ENCODE measurements around the gene FGFR4. TPM values are rescaled to one million over a fixed set of nuclear protein-coding genes. Genes with fewer than 3 reads are reported as not detected.

FGFR4 gene
- total RNA-seq, 1 experiment from 2014 or later = 15.2 TPM

DNA sequence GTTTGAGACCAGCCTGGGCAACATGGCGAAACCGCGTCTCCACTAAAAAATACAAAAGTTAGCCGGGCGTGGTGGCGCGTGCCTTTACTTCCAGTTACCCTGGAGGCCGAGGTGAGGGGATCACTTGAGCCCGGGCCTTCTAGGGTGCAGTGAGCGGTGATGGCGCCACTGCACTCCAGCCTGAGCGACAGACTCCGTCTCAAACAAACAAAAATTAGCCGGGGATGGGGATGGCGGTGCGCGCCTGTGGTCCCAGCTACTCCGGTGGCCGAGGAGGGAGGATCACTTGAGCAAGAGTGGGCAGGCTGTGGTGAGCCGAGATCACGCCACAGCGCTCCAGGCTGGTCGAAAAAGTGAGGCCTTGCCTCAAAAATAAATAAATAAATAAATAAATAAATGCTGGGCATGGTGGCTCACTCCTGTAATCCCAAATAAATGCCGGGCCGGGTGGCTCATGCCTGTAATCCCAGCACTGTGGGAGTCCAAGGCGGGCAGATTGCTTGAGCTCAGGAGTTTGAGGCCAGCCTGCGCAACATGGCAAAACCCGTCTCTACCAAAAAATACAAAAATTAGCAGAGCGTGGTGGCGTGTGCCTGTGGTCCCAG lies 30.8 kb downstream of the FGFR4 start:
- in situ Hi-C loops (cut with HindIII; ENCODE audit: low pct_unique_long_range_greater_than_20kb, low sequenced_read_pairs) = no loop called here

DNA sequence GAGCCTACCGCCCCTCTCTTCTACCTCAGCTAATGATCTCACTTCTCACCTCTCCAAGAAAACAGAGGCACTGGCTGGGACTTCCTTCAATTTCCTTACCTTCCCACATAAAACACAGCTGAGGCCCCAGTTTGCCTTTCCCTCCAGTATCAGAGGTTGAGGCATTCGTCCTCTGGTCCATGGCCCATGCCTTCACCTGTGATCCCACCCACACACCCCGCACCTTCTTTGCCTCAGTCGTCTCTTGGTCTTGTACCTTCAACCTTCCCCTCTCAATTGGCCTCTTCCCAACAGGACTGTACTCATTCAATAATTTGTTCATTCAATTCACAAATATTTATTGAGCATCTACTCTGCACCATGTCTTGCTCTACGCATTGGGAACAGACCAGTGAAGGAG lies 35.9 kb downstream of the FGFR4 start:
- no peak for DNase-seq (ENCODE audit: low read depth, low spot score)
- in situ Hi-C loops (cut with HindIII; ENCODE audit: low pct_unique_long_range_greater_than_20kb, low sequenced_read_pairs) = no loop called here

More for the DNA sequence above, 30.8 kb downstream of the FGFR4 start:
- DNase-seq (ENCODE audit: low read depth, low spot score) = no peak

DNA sequence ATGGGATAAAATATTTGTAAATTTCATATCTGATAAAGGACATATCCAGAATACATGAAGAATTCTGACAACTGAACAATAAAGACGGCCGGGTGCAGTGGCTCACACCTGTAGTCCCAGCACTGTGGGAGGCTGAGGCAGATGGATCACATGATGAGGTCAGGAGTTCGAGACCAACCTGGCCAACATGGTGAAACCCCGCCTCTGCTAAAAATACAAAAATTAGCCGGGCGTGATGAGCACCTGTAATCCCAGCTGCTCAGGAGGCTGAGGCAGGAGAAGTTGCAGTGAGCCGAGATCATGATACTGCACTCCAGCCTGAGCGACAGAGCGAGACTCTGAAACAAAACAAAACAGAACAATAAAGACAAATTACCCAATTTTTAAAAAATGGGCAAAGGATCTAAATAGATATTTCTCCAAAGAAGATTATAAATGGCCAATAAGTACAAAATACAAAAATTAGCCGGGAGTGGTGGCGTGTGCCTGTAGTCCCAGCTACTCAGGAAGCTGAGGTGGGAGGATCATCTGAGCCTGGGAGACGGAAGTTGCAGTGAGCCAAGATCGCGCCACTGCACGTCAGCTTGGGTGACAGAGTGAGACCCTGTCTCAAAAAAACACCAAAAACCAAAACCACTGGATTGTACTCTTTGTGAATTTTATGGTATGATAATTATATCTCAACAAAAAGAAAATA lies 37.2 kb downstream of the FGFR4 start:
- no peak for DNase-seq (ENCODE audit: low read depth, low spot score)
- in situ Hi-C loops (cut with HindIII; ENCODE audit: low pct_unique_long_range_greater_than_20kb, low sequenced_read_pairs) = no loop called here

DNA sequence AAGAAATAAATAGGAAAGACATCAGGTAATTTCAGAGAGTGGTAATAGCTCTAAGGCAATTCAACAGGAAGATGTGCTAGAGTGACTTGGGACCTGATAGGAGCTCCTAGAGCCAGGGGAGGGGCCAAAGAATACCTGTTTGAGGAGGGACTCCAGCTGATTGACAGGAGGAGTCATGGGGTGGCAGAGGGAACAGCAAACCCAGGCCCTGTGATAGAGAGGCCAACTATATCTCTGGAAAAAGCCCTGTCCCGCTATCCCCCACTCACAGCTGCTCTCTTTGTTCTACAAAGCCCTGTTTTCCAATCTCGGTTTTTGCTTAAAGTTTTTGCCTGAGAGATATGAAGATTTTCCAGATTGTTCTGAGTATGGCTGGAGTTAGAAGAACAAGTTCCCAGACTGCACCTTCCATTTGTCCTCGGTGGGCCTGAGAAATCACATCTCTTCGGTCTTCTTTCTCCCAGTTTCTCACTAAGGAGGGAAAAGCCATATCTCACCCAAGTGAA lies 37.8 kb downstream of the FGFR4 start:
- in situ Hi-C loops (cut with HindIII; ENCODE audit: low pct_unique_long_range_greater_than_20kb, low sequenced_read_pairs) = no loop called here

DNA sequence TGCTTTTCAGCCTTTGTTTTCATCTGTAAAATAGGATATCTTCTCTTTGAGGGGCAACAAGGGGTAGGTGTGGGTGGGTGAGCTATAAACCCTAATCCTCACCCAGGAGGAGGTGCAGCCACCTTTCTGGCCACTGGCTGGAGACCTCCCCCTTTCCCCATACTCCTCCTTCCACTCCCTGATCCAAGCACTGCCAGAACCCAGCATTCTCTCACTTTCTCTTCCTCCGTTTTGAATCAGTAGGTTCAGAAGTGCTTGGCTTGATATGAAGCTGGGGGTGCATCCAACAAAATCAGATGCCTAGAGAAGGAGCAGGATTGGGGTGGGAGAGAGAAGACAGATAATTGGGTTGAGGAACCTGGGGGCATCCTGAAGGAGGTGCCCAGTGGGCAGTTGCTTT lies 40.1 kb downstream of the FGFR4 start:
- DNase-seq (ENCODE audit: low read depth, low spot score) = no peak
- in situ Hi-C loops (cut with HindIII; ENCODE audit: low pct_unique_long_range_greater_than_20kb, low sequenced_read_pairs) = no loop called here

More for the DNA sequence above, 37.8 kb downstream of the FGFR4 start:
- no peak for DNase-seq (ENCODE audit: low read depth, low spot score)

DNA sequence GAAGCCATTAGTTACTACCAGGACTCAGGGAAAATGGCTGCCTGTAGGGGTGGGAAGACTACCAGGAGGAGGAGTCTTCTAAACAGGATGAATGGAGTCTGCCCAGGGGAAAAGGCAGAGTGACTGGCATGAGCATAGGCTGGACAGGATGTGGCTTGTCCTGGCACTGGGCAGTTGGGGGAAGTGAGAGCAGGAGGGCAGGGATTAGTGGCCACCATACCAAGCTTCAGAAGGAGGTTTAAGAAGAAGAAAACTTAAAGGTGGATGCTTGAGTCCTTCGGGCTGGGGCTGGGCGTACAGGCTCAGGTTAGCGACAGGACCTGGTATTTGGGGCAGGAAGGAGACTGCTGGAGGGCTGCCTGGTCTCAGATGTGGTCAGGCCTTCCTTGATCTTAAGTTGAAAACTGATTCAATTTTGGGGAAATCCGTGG lies 41.9 kb downstream of the FGFR4 start:
- peak; percentile 43 for DNase-seq (ENCODE audit: low read depth, low spot score)
- in situ Hi-C loops (cut with HindIII; ENCODE audit: low pct_unique_long_range_greater_than_20kb, low sequenced_read_pairs) = no loop called here

DNA sequence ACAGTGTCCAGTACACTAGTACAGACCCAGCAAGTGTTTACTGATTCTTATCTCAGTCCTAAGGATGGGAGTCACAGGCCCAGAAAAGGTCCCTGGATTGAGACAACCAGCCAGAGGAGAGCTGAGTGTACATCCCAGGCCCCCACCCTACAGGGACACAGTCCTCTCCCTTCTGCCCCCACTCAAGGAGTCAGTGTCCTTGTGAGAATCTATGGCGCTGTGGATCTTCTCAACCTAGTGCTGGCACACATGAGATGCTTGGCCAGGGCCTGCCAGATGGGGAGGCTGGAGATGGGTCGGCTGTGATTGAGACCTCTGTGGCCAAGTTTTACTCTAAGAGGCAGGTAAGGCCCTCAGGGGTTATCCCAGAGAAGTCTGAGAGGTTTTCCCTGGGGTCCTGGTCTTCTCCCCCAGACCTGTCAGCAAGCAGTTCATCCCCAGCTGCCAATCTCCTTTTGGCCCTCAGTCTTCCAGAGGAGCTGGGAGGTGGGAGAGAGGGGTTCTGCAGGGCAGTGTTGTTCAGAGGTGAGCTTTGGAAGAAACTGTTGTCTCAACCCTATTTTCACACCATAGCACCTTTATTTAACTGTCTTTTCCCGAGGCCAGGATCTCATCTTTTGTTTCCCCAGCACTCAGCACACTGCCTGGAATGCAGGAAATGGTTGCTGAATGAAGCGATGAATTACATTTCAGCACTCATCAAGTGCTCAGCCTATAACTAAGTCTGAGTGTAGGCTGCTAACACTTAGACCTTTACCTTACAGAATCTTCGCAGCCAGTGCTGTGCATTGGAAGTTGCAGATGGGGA lies 43.7 kb downstream of the FGFR4 start:
- in situ Hi-C loops (cut with HindIII; ENCODE audit: low pct_unique_long_range_greater_than_20kb, low sequenced_read_pairs) = no loop called here
- no peak for DNase-seq (ENCODE audit: low read depth, low spot score)

DNA sequence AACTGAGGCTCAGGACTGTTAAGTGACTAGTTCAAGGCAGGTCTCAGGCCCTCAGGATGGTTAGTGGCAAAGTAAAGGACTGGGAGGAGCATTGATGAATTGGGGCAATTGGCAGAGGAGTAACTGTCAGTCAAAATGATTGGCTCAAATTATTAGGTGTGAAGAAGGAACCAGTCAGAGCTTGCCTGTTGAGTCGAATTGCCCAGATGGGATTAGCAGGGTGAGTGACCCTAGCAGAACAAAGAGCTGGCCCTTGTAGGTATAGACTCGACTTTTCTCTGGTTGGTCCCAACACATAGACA lies 44.3 kb downstream of the FGFR4 start:
- DNase-seq (ENCODE audit: low read depth, low spot score) = no peak
- in situ Hi-C loops (cut with HindIII; ENCODE audit: low pct_unique_long_range_greater_than_20kb, low sequenced_read_pairs) = no loop called here

DNA sequence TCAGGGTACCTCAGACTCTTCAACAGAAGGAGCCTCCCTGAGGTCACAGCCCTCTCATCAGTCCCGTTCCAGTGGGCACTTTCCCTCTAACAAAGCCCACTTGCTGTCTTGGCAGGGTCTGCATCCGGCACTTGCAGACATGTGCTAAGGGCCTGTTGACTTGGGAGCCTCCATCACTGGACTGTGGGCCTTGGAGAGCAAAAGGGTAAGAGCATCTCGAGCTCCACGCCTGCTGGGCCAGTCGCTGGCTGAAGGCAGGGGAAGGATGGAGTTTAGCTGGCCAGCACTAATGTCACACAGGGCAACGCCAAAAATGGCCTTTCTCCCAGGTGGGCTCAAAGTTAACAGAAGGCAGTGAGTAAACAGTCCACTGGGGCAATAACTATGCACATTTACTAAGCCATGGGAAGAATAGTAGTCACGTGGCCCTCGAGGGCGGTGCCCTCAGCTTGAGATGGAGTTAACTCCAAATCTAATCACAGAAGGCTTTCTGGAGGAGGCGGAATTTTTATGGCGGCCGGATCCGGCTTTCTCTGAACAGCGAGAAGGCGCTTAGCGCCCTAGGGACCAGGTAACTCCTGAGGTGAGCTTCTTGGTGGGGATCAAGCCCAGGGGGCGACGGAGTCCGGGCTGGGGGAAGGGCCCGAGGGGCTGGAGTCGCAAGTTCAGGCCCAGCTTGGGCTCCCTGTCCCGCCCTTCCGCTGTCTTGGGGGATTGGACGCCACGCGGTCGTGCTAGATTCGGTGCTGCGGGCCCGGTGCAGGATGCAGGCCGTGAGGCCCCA lies 44.8 kb downstream of the FGFR4 start:
- in situ Hi-C loops (cut with HindIII; ENCODE audit: low pct_unique_long_range_greater_than_20kb, low sequenced_read_pairs) = no loop called here
- DNase-seq (ENCODE audit: low read depth, low spot score) = no peak

DNA sequence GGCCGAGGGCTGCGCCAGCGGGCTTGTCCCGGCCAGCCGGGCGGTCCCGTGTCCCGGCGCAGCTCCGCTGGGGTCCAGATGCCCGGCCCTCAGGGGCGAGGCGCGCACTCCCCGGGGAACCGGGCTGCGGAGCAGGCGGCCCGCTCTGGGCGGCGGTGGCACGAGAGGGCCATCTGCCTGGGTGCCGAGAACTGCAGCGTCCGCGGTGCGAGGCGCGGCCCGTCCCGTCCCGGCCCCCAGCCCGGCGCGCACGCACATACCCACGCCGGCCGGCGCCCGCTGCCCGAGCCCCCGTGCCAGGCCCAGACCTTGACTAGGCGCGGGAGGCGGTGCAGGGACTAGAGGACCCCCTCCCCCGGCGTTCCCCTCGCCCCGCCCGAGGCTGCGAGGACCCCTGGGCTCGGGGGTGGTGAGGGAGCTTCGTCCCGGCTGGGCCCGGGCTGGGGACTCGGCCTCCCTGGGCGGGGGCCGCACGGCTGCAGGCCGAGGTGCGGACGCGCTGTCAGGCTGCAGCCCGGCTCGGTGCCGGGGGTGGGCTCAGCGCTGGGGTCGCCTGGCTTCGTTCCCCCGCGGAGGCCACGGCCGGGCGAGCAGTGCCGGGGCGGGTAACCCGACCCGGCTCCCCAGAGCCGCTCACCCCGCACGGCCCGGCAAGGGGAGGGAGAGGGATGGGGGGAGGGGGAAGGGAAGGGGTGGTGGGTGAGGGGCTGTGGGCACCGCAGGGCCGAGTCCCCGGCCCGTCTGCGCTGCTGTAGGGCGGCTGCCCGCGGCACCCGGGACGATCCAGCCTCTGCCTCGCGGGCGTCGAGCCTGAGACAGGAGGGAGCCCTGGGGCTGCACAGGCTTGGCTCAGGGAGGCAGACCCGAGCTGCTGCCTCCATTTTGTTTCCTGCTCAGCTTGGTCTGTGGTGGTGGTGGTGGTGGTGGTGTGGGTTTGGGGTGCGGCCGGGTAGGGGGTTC lies 45.7 kb downstream of the FGFR4 start:
- in situ Hi-C loops (cut with HindIII; ENCODE audit: low pct_unique_long_range_greater_than_20kb, low sequenced_read_pairs) = no loop called here

DNA sequence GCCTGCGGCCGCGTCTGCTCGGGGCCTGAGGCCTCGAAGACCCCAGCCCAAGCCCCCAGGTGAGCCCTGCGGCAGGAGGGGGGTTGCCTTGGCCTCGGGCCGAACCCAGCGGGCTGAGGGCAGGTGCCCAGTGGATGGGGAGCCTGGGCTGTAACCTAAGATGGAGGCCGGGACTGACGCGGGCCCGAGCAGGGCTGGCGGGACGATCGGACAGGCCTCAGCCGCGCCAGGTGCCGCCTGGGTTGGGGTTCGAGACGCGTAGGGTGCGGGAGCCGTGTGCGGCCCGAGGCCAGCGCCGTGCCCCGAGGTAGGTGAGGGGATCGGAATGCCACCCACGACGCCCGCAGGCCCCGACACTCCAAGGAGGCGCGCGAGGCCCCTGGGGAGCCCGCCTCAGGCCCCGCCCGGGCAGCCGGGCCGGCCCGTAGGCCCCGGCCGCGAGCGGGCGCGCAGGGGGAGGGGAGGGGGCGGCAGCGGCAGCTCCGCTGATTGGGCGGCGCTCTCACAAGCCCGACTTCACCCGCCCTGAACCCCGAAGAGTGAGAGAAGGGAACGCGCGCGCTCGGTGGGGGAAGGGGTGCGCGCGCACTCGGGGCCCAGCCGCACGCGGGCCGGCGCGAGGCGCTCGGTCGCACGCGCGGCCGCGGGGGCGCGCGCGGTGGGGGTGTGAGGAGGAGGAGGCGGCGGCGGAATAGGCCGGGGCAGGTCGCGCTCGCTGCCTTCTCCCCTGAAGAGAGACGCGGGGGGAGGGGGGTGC lies 46.6 kb downstream of the FGFR4 start, which contains the start of gene NSD1:
NSD1 (plus strand) TSS at position 678 of the 757 bp plus-strand sequence. CDS start 1,331 bp downstream, outside the sequence.
- peak; percentile 37 for DNase-seq (ENCODE audit: low read depth, low spot score)
- in situ Hi-C loops (cut with HindIII; ENCODE audit: low pct_unique_long_range_greater_than_20kb, low sequenced_read_pairs) = no loop called here

More for the DNA sequence above, 45.7 kb downstream of the FGFR4 start:
- no peak for DNase-seq (ENCODE audit: low read depth, low spot score)

DNA sequence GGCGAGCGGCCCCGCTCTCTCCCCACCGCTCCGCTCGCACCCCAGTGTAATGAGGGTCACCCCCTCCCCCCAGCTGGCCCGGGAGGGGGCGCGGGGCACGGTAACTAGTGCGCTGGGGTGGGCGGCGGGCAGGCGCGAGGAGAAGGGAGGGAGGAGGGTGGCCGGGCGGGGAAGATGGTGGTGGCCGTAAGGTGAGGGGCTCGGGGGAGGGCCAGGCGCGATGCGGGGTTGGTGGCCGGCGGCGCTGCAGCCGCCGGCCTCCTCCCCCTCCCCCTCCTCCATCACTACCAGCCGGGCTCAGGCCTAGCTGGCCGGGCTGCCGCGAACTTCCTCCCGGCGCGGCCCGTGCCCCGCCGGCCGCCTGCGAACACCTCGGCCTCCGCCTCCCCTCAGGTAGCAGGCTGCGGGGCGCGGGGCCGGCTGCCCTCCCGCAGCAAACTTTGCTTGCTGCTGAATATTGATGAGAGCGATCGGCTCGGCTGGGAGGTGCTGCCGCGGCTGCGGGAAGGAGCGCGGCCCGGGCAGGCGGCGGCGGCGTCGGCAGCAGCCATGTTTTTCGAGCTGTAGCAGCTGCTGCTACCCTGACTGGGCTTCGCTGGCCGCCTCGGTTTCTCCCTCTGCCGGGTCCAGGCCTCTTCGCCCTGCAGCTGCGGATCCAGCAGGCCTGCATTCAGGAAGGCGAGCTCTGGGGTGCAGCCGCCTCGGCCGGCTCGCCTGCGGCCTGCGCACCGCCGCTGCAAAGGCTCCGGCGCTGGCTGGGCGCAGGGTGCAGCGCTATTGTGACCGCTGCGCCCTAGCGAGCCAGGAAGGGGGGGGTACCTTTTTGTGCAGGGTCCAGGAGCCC lies 47.4 kb downstream of the FGFR4 start:
- in situ Hi-C loops (cut with HindIII; ENCODE audit: low pct_unique_long_range_greater_than_20kb, low sequenced_read_pairs) = no loop called here
- DNase-seq (ENCODE audit: low read depth, low spot score) = peak; percentile 11

DNA sequence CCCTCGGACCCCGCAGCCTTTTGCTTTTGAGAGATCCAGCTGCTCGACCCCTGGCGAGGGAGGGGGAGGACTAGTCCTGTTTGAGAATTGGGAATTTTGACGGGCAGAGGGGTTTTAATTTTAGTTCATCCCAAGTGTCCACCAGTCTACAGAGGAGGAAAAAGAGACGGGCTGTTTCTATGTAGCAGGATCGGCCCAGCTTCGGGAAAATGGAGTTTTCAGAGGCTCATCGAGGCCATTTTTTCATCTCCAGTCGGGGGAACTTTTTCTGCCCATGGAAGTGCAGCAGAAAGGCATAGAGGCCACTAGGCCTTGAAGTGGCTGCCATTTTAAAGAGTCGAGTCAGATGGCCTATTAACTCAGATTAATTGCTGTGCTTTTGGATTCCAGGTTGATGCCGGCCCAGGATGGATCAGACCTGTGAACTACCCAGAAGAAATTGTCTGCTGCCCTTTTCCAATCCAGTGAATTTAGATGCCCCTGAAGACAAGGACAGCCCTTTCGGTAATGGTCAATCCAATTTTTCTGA lies 48.0 kb downstream of the FGFR4 start:
- DNase-seq (ENCODE audit: low read depth, low spot score) = no peak
- in situ Hi-C loops (cut with HindIII; ENCODE audit: low pct_unique_long_range_greater_than_20kb, low sequenced_read_pairs) = no loop called here

DNA sequence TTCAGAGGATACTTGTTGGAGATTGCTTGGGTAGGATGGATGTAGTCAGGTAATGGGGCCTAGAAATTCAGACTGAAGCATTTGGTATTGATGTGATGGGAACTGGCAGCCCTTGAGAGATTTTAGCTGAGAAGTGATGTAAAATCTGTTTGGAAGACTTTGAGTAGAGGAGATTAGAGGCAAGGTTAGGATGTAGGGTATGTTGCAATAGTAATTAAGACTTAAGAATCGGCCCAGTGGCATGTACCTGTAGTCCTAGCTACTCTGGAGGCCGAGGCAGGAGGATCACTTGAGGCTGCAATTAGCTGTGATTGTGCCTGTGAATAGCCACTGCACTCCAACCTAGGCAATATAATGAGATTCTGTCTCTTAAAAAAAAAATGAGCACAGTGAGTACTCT lies 53.6 kb downstream of the FGFR4 start:
- in situ Hi-C loops (cut with HindIII; ENCODE audit: low pct_unique_long_range_greater_than_20kb, low sequenced_read_pairs) = no loop called here
- no peak for DNase-seq (ENCODE audit: low read depth, low spot score)

DNA sequence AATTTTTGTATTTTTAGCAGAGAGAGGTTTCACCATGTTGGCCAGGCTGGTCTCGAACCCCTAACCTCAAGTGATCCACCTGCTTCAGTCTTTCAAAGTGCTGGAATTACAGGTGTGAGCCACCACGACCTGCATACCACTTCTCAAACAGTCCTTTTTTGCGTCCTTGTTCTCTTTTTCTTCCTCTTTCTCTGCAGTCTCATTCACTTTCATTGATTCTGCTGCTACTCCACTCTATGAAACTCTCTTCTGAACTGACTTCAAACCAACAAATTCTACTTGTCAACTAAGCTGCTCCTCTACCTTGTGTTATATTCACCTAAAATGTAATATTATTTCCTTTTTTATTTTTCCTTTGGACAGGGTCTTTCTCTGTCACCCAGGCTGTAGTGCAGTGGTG lies 54.8 kb downstream of the FGFR4 start:
- in situ Hi-C loops (cut with HindIII; ENCODE audit: low pct_unique_long_range_greater_than_20kb, low sequenced_read_pairs) = no loop called here

More for the DNA sequence above, 54.8 kb downstream of the FGFR4 start:
- DNase-seq (ENCODE audit: low read depth, low spot score) = no peak

Data from SK-MEL-5 (cell line).